Testis (tissue), 3 donors: ENCODE data around the gene PPP1R13B. TPM values are rescaled to one million over a fixed set of nuclear protein-coding genes. Genes with fewer than 3 reads are reported as not detected.

Experiments used
- DNase-seq: peaks from one replicate; pipeline ENCODE4 v3.0.0-alpha.2; 2019
- H3K27ac ChIP-seq, 2 donors: fragments of 200-600 bp; sonication (generic); one replicate each; pipeline ENCODE4 v1.5.1; 2019
- H3K27me3 ChIP-seq: fragments of 200-600 bp; sonication (generic); one replicate; pipeline ENCODE4 v1.5.1; 2019
- H3K36me3 ChIP-seq: fragments of 200-600 bp; sonication (generic); one replicate; pipeline ENCODE4 v1.5.1; 2017; ENCODE audit warnings: low read depth; ENCODE audit errors: missing control alignments
- H3K4me1 ChIP-seq: fragments of 200-600 bp; sonication (generic); one replicate; pipeline ENCODE4 v1.5.1; 2019
- H3K4me3 ChIP-seq, 2 donors: fragments of 200-600 bp; sonication (generic); one replicate each; pipeline ENCODE4 v1.5.1; 2017 to 2019
- H3K9me3 ChIP-seq: fragments of 200-600 bp; sonication (generic); one replicate; pipeline ENCODE4 v1.5.1; 2017
- CTCF ChIP-seq, 3 experiments: fragments of 450-650 bp in 2 of 3; fragments of 200-600 bp in 1 of 3; sonication (generic) in 1 of 3; IDR thresholded peaks; one replicate each; pipeline ENCODE4 v1.5.1; 2016 to 2019; ENCODE audit warnings: antibody characterized with exemption in 3 of 3, mild to moderate bottlenecking in 2 of 3, moderate library complexity in 1 of 3
- POLR2A ChIP-seq: fragments of 450-650 bp; IDR thresholded peaks from one replicate; pipeline ENCODE4 v1.6.1; 2017; ENCODE audit warnings: antibody characterized with exemption, mild to moderate bottlenecking, moderate library complexity
- WGBS, 2 donors: methylation state at CpG; one replicate each; pipeline ENCODE4 v1.1.5; 2018; 5-methylcytosine and 5-hydroxymethylcytosine counted together
- intact Hi-C: fragments of 100-400 bp; cut with DNase I; formaldehyde crosslinking; loops from one replicate; pipeline ENCODE4 v1.15.1; 2023; ENCODE audit warnings: low total_unique reads
- polyA plus RNA-seq: library from polyadenylated mRNA; stranded (reverse); fragments of 350-450 nt; fragmentation: Illumina TruSeq; extraction: RNeasy Lipid Tissue Mini Kit (QIAGEN cat#74804); gene quantifications from one replicate; pipeline ENCODE4 v1.2.3, GENCODE V29; 2014; ENCODE audit warnings: low read depth, low replicate concordance; ENCODE audit not compliant: insufficient read depth
- total RNA-seq, 2 donors: library from RNA; depleted of rRNA; stranded (reverse); fragments of >200 nt; gene quantifications; one replicate each; pipeline ENCODE4 v1.2.3, GENCODE V29; 2016

Gene PPP1R13B
- total and polyA plus RNA-seq, 3 donors from 2014 or later = 73.1 to 89.2 (median 82.4) TPM

- TF ChIP-seq POLR2A = no peak
- TF ChIP-seq CTCF (IDR thresholded peaks at IDR 0.05) = no peak
- H3K27me3 ChIP-seq = no peaks in the 10 kb centered on the region
- peak; percentile 81 for DNase-seq
- peaks cover 23% of the 10 kb centered on the region for H3K4me1 ChIP-seq
- H3K36me3 ChIP-seq = no peaks in the 10 kb centered on the region
- WGBS, 2 donors = 65 to 69% methylated on average over 13 to 15 of the region's 15 CpGs
- H3K4me3 ChIP-seq = no peak overlapping the region
- H3K27ac ChIP-seq = peak overlapping the region; percentile 50 to 66
- intact Hi-C loops = no loop called here
- H3K9me3 ChIP-seq = no peaks in the 10 kb centered on the region
Measured at GRCh38 chr14:103705118-103705503, 142.3 kb downstream of the PPP1R13B start.

GRCh38 chr14:103704708-103705107, 142.7 kb downstream of the PPP1R13B start:
- Histone ChIP-seq H3K36me3 (no peaks in the 10 kb centered on the region), H3K27ac (peak overlapping the region in 1 of 2 donors; percentile 50), H3K9me3 (no peaks in the 10 kb centered on the region), H3K4me1 (peaks cover 25% of the 10 kb centered on the region), H3K27me3 (no peaks in the 10 kb centered on the region), H3K4me3 (no peak overlapping the region)
- no peak for TF ChIP-seq POLR2A
- no peak for TF ChIP-seq CTCF (IDR thresholded peaks at IDR 0.05)
- no peak for DNase-seq
- intact Hi-C loops = no loop called here
- WGBS, 2 donors = 67 to 68% methylated on average over 13 of the region's 13 CpGs

- no peaks in the 10 kb centered on the region for H3K36me3 ChIP-seq
- 83 to 86% methylated on average over 23 to 24 of the region's 24 CpGs for WGBS, 2 donors
- no peak overlapping the region for H3K4me3 ChIP-seq
- H3K27me3 ChIP-seq = no peaks in the 10 kb centered on the region
- TF ChIP-seq POLR2A = no peak
- no peak for TF ChIP-seq CTCF (IDR thresholded peaks at IDR 0.05)
- no peaks in the 10 kb centered on the region for H3K9me3 ChIP-seq
- DNase-seq = no peak
- H3K27ac ChIP-seq = peak overlapping the region in 1 of 2 donors; percentile 50
- peaks cover 25% of the 10 kb centered on the region for H3K4me1 ChIP-seq
- intact Hi-C loops = no loop called here
Measured at GRCh38 chr14:103703433-103704385, 143.7 kb downstream of the PPP1R13B start.

GRCh38 chr14:103702497-103703432, 144.6 kb downstream of the PPP1R13B start:
- Histone ChIP-seq H3K9me3 (no peaks in the 10 kb centered on the region), H3K27me3 (no peaks in the 10 kb centered on the region), H3K27ac (no peak overlapping the region), H3K4me3 (no peak overlapping the region), H3K4me1 (peaks cover 25% of the 10 kb centered on the region), H3K36me3 (no peaks in the 10 kb centered on the region)
- intact Hi-C loops = no loop called here
- DNase-seq = no peak
- TF ChIP-seq POLR2A = no peak
- no peak for TF ChIP-seq CTCF (IDR thresholded peaks at IDR 0.05)
- WGBS, 2 donors = 89 to 96% methylated on average over 15 to 29 of the region's 29 CpGs
